Measurements from ENCODE around the gene CAMTA1. TPM values are rescaled to one million over a fixed set of nuclear protein-coding genes. Genes with fewer than 3 reads are reported as not detected.

CAMTA1 gene
- total RNA-seq, 1 donor from 2014 or later: 81.6 TPM

GRCh38 chr1:6889875-6890480, 104.7 kb downstream of the CAMTA1 start:
- Mint-ChIP-seq H3K27me3 (ENCODE audit: unreplicated experiment) (no peaks in the 10 kb centered on the region), H3K27ac (ENCODE audit: unreplicated experiment) (no peak overlapping the region), H3K9me3 (ENCODE audit: unreplicated experiment) (no peaks in the 10 kb centered on the region), H3K4me1 (ENCODE audit: unreplicated experiment) (peaks cover 15% of the 10 kb centered on the region), H3K36me3 (ENCODE audit: unreplicated experiment) (peaks cover 4% of the 10 kb centered on the region), H3K4me3 (ENCODE audit: unreplicated experiment) (no peak overlapping the region)
- TF ChIP-seq CTCF (IDR thresholded peaks at IDR 0.05): peak; percentile 93
- DNase-seq (ENCODE audit: extremely low spot score, unreplicated experiment): no peak

GRCh38 chr1:6890686-6891085, 105.4 kb downstream of the CAMTA1 start:
- no peaks in the 10 kb centered on the region for H3K27me3 Mint-ChIP-seq (ENCODE audit: unreplicated experiment)
- H3K4me3 Mint-ChIP-seq (ENCODE audit: unreplicated experiment): no peak overlapping the region
- H3K27ac Mint-ChIP-seq (ENCODE audit: unreplicated experiment): no peak overlapping the region
- DNase-seq (ENCODE audit: extremely low spot score, unreplicated experiment): no peak
- peaks cover 14% of the 10 kb centered on the region for H3K4me1 Mint-ChIP-seq (ENCODE audit: unreplicated experiment)
- TF ChIP-seq CTCF (IDR thresholded peaks at IDR 0.05): no peak
- H3K36me3 Mint-ChIP-seq (ENCODE audit: unreplicated experiment): peaks cover 5% of the 10 kb centered on the region
- no peaks in the 10 kb centered on the region for H3K9me3 Mint-ChIP-seq (ENCODE audit: unreplicated experiment)

- Mint-ChIP-seq H3K27me3 (ENCODE audit: unreplicated experiment) (no peaks in the 10 kb centered on the region), H3K36me3 (ENCODE audit: unreplicated experiment) (peaks cover 6% of the 10 kb centered on the region), H3K4me3 (ENCODE audit: unreplicated experiment) (no peak overlapping the region), H3K27ac (ENCODE audit: unreplicated experiment) (no peak overlapping the region), H3K9me3 (ENCODE audit: unreplicated experiment) (no peaks in the 10 kb centered on the region), H3K4me1 (ENCODE audit: unreplicated experiment) (peaks cover 11% of the 10 kb centered on the region)
- no peak for DNase-seq (ENCODE audit: extremely low spot score, unreplicated experiment)
- TF ChIP-seq CTCF (IDR thresholded peaks at IDR 0.05): no peak
Measured at GRCh38 chr1:6891781-6892579, 106.7 kb downstream of the CAMTA1 start.

- H3K27ac Mint-ChIP-seq (ENCODE audit: unreplicated experiment): no peak overlapping the region
- peaks cover 6% of the 10 kb centered on the region for H3K4me1 Mint-ChIP-seq (ENCODE audit: unreplicated experiment)
- no peak for DNase-seq (ENCODE audit: extremely low spot score, unreplicated experiment)
- TF ChIP-seq CTCF (IDR thresholded peaks at IDR 0.05): no peak
- no peaks in the 10 kb centered on the region for H3K9me3 Mint-ChIP-seq (ENCODE audit: unreplicated experiment)
- H3K36me3 Mint-ChIP-seq (ENCODE audit: unreplicated experiment): peaks cover 3% of the 10 kb centered on the region
- H3K4me3 Mint-ChIP-seq (ENCODE audit: unreplicated experiment): no peak overlapping the region
- H3K27me3 Mint-ChIP-seq (ENCODE audit: unreplicated experiment): no peaks in the 10 kb centered on the region
Measured at GRCh38 chr1:6893388-6893787, 108.1 kb downstream of the CAMTA1 start.

- Mint-ChIP-seq H3K4me3 (ENCODE audit: unreplicated experiment) (no peak overlapping the region), H3K27me3 (ENCODE audit: unreplicated experiment) (no peaks in the 10 kb centered on the region), H3K9me3 (ENCODE audit: unreplicated experiment) (no peaks in the 10 kb centered on the region), H3K27ac (ENCODE audit: unreplicated experiment) (no peak overlapping the region), H3K4me1 (ENCODE audit: unreplicated experiment) (peaks cover 5% of the 10 kb centered on the region), H3K36me3 (ENCODE audit: unreplicated experiment) (peaks cover 3% of the 10 kb centered on the region)
- DNase-seq (ENCODE audit: extremely low spot score, unreplicated experiment): no peak
- TF ChIP-seq CTCF (IDR thresholded peaks at IDR 0.05): no peak
Measured at GRCh38 chr1:6897138-6897537, 111.9 kb downstream of the CAMTA1 start.
